ENCODE measurements around the gene BNC2.

Gene BNC2

DNA sequence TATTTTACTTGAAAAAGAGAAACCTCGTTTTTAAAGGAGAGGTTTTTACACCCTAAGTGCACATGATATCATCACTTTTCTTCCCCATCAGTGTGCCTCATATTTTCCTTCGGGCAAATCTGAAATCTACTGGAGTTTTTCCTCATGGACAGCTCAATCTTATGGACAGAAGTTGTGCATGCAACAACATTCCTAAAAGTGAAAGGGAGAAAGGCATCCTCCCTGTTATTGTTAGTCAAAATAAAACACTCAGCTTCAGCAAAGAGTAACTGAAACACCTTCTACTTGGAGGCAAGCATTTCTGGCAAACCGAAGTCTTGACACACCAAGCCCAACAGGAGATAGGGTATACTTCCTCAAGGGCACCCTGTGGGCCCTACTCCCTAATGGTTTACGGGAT lies 217.9 kb downstream of the BNC2 start:
- Mint-ChIP-seq H3K9me3 (ENCODE audit: low read depth) (no peaks in the 10 kb centered on the region), H3K27ac (no peak overlapping the region), H3K27me3 (no peaks in the 10 kb centered on the region), H3K4me3 (no peak overlapping the region), H3K4me1 (ENCODE audit: low read depth) (no peaks in the 10 kb centered on the region), H3K36me3 (no peaks in the 10 kb centered on the region)

DNA sequence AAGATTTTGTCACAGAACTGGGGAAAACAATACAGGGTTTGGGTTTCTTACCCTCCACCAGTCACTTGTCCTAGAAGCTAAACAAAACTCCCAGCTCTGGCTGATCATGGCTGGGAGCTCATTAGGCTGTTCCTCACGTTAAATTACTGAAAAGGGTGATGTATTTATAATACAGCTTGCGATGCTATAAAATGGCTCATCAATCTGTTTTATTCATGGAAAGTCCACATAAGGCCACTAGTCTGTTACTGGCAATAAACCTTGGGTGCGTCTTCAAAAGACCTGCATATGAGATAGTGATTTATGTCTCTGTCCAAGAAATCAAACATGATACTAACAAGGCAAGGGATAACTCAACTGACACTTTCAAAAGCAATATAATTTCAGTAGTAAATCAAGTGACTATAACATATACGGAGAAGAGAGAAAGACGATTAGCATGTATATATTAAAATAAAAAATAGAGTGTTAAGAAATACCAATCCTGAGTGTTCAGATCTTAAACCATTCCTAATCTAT lies 219.0 kb downstream of the BNC2 start:
- H3K4me3 Mint-ChIP-seq: no peak overlapping the region

DNA sequence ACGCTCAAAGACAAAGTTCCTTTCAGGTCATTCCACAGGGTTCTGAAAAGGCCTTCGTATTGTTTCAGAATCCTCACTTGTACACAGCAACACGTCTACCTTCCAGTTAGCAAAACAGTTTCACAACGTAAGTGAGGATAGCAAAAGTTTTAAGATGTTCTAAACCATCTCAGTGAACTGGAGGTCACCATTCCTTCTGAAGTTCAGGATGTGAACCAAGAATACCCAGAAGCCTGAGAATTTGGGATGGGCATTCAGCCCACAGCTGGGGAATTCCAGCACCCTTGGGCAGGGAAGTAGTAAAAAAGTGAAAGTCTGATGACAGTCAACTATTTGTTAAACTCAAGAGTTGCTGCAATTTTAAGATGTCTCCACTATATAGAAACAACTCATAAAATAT lies 224.5 kb downstream of the BNC2 start:
- Mint-ChIP-seq H3K36me3 (no peaks in the 10 kb centered on the region), H3K4me3 (no peak overlapping the region), H3K9me3 (ENCODE audit: low read depth) (no peaks in the 10 kb centered on the region), H3K27me3 (no peaks in the 10 kb centered on the region), H3K4me1 (ENCODE audit: low read depth) (no peaks in the 10 kb centered on the region), H3K27ac (no peak overlapping the region)

More for the DNA sequence above, 219.0 kb downstream of the BNC2 start:
- no peaks in the 10 kb centered on the region for H3K27me3 Mint-ChIP-seq
- no peaks in the 10 kb centered on the region for H3K4me1 Mint-ChIP-seq (ENCODE audit: low read depth)
- no peaks in the 10 kb centered on the region for H3K9me3 Mint-ChIP-seq (ENCODE audit: low read depth)
- H3K27ac Mint-ChIP-seq: no peak overlapping the region
- H3K36me3 Mint-ChIP-seq: no peaks in the 10 kb centered on the region

DNA sequence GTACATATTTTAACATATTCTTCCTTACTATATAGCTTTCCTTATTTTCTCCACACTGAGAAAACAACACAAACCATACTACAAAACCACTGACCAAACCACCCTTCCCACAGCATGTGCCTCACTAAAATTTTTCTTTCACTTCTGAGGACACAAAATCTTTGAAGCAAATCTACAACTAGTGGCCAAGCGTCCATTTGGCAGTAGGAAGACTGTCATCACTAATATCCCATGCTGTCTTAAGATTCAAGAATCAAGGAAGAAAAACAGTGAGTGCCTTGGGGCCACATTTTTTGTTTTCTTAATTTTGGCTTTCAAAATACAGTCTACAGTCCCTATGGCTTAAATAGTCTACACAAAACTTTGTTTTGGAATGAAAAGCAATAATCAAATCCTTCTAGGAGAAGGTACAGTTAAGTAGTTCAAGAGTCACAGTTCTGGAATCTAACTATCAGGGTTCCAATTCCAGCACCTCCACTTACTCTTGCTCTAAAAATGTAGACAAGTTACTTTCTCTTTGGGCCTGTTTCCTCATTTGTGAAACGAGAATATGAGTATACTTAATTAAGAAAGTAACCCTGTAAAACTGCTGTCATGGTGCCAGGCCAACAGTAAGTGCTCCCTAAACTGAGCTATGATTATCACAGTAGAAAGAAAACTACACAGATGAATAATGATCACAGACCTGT lies 227.9 kb downstream of the BNC2 start:
- Mint-ChIP-seq H3K27me3 (peaks cover 3% of the 10 kb centered on the region), H3K9me3 (ENCODE audit: low read depth) (no peaks in the 10 kb centered on the region), H3K4me1 (ENCODE audit: low read depth) (no peaks in the 10 kb centered on the region), H3K4me3 (no peak overlapping the region), H3K27ac (no peak overlapping the region), H3K36me3 (no peaks in the 10 kb centered on the region)

DNA sequence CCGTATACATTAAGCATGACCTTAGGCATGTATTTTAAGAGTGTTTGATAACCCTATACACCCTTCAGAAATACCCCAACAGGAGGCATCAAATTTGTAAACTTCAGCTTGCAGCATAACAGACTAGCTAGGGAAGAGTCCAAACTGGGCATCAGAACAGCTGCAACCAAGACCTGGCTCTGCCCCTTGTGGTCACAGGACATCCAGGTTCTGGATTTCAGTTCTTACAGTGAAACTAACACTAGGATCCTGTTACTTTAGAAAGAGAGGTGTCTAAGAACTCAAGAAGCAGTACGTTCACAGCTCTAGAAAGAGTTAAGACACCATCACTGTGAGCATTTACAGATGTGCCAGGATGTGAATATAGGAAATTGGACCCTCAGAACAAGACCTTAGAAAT lies 229.8 kb downstream of the BNC2 start:
- no peak overlapping the region for H3K27ac Mint-ChIP-seq
- no peaks in the 10 kb centered on the region for H3K36me3 Mint-ChIP-seq
- no peaks in the 10 kb centered on the region for H3K9me3 Mint-ChIP-seq (ENCODE audit: low read depth)
- no peaks in the 10 kb centered on the region for H3K4me1 Mint-ChIP-seq (ENCODE audit: low read depth)
- H3K27me3 Mint-ChIP-seq: peaks cover 3% of the 10 kb centered on the region
- no peak overlapping the region for H3K4me3 Mint-ChIP-seq

DNA sequence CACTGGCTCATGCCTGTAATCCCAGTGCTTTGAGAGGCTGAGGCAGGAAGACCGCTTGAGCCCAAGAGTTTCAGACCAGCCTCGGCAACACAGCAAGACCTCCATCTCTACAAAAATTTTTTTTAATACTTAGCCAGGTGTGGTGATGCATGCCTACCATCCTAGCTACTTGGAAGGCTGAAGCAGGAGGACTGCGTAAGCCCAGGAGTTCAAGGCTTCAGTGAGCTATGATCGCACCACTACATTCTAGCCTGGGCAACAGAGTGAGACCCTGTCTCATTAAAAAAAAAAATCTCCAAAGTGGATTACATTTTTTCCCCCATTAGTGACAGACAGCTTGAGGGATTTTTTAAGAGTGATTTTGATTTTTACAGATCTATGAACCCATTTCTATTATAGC lies 230.8 kb downstream of the BNC2 start:
- no peaks in the 10 kb centered on the region for H3K9me3 Mint-ChIP-seq (ENCODE audit: low read depth)
- no peak overlapping the region for H3K4me3 Mint-ChIP-seq
- peaks cover 3% of the 10 kb centered on the region for H3K27me3 Mint-ChIP-seq
- H3K4me1 Mint-ChIP-seq (ENCODE audit: low read depth): no peaks in the 10 kb centered on the region
- no peaks in the 10 kb centered on the region for H3K36me3 Mint-ChIP-seq
- H3K27ac Mint-ChIP-seq: no peak overlapping the region

DNA sequence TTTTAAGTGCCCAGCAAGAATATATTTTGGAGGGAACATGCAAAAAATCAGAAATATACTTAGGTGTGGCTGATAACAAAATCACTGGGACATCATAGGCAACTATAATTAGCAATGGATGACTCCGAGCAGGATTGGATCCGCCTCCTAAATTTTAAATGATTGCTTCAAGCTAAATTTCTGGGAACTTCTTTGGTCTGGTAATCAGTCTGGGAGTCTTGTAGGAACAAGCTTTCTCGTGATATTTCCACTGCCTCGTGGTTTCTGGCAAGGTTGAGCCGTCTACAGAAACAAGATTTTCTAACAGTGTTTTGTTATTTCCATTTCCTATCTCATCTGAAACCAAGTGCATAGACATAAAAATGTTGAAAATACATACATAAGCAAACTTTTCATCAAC lies 232.6 kb downstream of the BNC2 start:
- no peaks in the 10 kb centered on the region for H3K4me1 Mint-ChIP-seq (ENCODE audit: low read depth)
- H3K4me3 Mint-ChIP-seq: no peak overlapping the region
- peaks cover 3% of the 10 kb centered on the region for H3K27me3 Mint-ChIP-seq
- no peaks in the 10 kb centered on the region for H3K9me3 Mint-ChIP-seq (ENCODE audit: low read depth)
- no peak overlapping the region for H3K27ac Mint-ChIP-seq
- no peaks in the 10 kb centered on the region for H3K36me3 Mint-ChIP-seq

DNA sequence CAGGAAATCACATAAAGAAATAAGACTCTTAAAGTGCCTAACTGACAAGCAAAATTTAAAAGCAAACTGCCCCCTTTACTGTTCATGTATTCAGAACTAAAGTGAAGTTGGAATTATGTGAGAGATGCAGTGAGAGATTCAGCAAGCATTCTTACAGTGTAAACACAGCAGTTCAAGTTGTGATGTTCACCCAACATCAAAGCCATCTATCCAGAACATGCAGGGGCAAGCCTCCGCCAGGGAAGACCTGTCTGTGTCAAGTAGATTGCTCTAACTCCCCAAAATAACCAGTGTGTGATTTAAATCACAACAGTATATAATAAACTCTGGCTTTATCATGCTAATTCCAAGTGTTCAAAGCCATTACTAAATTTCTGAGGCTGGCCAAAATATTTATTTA lies 233.3 kb downstream of the BNC2 start:
- Mint-ChIP-seq H3K4me3 (no peak overlapping the region), H3K4me1 (ENCODE audit: low read depth) (no peaks in the 10 kb centered on the region), H3K27ac (no peak overlapping the region), H3K27me3 (peaks cover 3% of the 10 kb centered on the region), H3K9me3 (ENCODE audit: low read depth) (no peaks in the 10 kb centered on the region), H3K36me3 (no peaks in the 10 kb centered on the region)

DNA sequence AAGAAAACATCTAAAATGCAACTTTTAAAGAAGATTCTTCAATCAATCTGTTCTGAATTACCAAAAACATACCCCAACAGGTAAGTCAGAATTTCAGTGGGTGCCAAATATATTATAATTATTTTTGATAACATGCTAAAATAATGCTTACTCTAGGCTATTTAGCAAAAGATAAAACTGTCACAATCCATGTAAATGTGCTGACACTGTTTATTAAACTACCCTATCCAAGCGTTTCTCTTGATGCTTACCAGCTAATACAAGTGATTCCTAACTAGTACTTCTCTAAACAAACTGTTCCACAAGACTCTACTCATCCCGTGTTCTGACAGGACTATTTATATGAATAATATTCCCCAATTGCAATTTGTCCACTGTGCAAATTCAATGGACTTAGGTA lies 236.7 kb downstream of the BNC2 start:
- no peaks in the 10 kb centered on the region for H3K4me1 Mint-ChIP-seq (ENCODE audit: low read depth)
- no peak overlapping the region for H3K4me3 Mint-ChIP-seq
- H3K27ac Mint-ChIP-seq: no peak overlapping the region
- no peaks in the 10 kb centered on the region for H3K36me3 Mint-ChIP-seq
- H3K9me3 Mint-ChIP-seq (ENCODE audit: low read depth): no peaks in the 10 kb centered on the region
- H3K27me3 Mint-ChIP-seq: peaks cover 2% of the 10 kb centered on the region

DNA sequence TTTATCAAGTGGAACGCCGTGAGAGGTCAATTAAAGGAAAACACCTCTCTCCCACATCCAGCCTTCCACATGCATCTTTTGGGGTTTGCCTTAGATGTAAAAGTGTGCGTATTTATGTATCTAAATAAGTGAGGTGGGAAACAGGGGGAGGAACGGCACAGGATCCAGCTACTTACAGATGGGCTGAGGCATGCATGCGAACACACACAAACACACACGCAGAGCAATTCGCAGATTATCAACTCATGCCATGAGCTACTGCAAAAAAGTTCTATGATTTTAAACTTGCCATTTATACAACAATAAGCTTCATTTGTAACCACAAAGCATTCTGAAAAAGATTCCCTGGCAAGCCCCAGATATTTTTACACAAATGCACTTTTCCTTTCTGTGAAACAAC lies 242.1 kb downstream of the BNC2 start:
- no peaks in the 10 kb centered on the region for H3K9me3 Mint-ChIP-seq (ENCODE audit: low read depth)
- no peaks in the 10 kb centered on the region for H3K4me1 Mint-ChIP-seq (ENCODE audit: low read depth)
- H3K4me3 Mint-ChIP-seq: no peak overlapping the region
- peaks cover 3% of the 10 kb centered on the region for H3K27me3 Mint-ChIP-seq
- H3K36me3 Mint-ChIP-seq: no peaks in the 10 kb centered on the region
- H3K27ac Mint-ChIP-seq: no peak overlapping the region

DNA sequence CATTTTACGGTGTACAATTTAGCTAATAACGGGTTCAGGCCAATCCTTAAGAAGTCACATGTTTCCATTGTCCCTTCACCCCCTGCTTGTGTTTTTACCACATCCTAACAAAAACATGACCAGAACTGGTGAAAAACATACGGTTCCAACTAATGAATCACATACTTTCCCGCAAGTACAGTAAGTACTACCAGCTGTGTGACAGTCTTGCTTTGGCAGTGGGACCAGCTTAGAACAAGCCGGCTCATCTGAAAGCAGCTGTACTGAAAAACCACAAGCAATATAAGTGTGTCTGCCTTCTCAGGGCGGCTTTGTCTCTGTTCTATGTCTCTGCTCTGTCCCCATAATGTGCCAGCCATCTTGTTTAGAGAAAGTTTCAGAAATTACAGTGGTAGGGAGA lies 242.5 kb downstream of the BNC2 start:
- Mint-ChIP-seq H3K4me3 (no peak overlapping the region), H3K9me3 (ENCODE audit: low read depth) (no peaks in the 10 kb centered on the region), H3K36me3 (no peaks in the 10 kb centered on the region), H3K27me3 (peaks cover 5% of the 10 kb centered on the region), H3K27ac (no peak overlapping the region), H3K4me1 (ENCODE audit: low read depth) (no peaks in the 10 kb centered on the region)

DNA sequence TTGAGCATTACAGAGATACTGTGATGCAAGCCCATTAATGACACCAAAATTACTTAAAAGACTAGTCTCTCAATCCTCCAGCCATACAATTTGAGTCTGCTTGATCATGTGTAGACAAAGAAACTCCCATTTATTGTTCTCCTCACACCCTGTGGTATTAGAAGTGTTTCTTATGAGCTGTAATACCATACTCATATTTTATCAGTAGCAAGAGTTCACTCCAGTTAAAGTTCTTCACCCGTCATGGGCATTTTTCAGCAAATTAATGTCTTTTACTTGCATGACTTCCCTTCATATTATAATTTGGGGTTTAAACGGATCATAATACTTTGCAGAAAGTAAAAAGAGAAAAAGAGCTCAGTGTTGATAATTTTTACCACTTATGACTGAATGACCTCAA lies 242.9 kb downstream of the BNC2 start:
- H3K27me3 Mint-ChIP-seq: peaks cover 5% of the 10 kb centered on the region
- H3K27ac Mint-ChIP-seq: no peak overlapping the region
- no peaks in the 10 kb centered on the region for H3K36me3 Mint-ChIP-seq
- no peaks in the 10 kb centered on the region for H3K9me3 Mint-ChIP-seq (ENCODE audit: low read depth)
- H3K4me3 Mint-ChIP-seq: no peak overlapping the region
- H3K4me1 Mint-ChIP-seq (ENCODE audit: low read depth): no peaks in the 10 kb centered on the region

DNA sequence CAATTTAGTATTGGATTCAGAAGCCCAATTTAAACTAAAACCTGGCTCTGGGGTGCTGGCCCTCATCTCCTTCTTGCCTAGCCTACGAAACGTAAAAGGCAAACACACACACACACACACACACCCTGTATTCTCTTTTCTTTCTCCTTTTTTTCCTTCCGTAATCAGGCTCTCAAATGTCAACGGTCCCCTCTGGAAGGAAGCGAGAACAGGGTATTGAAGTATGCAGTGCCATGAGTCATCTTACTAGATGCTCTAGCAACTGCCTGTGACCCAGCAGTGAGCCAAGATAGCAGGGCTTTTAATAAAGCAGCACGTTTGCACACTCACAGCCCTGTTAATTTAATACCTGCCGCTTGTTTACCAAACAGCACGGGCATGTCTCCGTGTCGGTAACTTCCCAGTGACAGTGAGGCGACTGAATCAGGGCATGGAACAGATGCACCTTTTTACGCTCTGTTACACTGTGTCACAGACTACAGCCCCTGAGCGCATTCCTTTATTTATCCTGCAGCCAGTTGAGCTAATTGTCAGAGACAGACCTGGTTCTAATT lies 243.8 kb downstream of the BNC2 start:
- H3K4me1 Mint-ChIP-seq (ENCODE audit: low read depth): no peaks in the 10 kb centered on the region
- H3K36me3 Mint-ChIP-seq: no peaks in the 10 kb centered on the region
- H3K9me3 Mint-ChIP-seq (ENCODE audit: low read depth): no peaks in the 10 kb centered on the region
- H3K4me3 Mint-ChIP-seq: no peak overlapping the region
- peaks cover 5% of the 10 kb centered on the region for H3K27me3 Mint-ChIP-seq
- no peak overlapping the region for H3K27ac Mint-ChIP-seq

DNA sequence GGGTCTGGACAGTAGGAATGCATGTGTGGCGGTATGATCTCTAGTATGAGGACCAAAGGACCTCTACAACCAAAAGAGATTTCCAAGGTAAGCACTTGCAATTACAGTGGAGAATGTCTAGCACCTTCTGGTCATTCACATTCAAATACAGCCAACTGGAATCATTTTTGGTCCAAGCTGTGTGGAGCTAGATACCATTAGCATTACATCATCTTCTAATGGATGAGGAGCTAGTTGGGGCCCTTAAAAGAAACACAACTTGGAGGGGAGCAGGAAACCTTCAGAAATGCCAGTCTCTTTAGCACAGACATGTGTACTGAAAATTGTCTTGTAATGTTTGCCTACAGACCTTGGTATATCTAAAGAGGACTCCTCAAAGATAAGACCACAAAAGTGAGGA lies 244.7 kb downstream of the BNC2 start:
- Mint-ChIP-seq H3K9me3 (ENCODE audit: low read depth) (no peaks in the 10 kb centered on the region), H3K4me1 (ENCODE audit: low read depth) (no peaks in the 10 kb centered on the region), H3K36me3 (no peaks in the 10 kb centered on the region), H3K4me3 (no peak overlapping the region), H3K27ac (no peak overlapping the region), H3K27me3 (peaks cover 5% of the 10 kb centered on the region)

DNA sequence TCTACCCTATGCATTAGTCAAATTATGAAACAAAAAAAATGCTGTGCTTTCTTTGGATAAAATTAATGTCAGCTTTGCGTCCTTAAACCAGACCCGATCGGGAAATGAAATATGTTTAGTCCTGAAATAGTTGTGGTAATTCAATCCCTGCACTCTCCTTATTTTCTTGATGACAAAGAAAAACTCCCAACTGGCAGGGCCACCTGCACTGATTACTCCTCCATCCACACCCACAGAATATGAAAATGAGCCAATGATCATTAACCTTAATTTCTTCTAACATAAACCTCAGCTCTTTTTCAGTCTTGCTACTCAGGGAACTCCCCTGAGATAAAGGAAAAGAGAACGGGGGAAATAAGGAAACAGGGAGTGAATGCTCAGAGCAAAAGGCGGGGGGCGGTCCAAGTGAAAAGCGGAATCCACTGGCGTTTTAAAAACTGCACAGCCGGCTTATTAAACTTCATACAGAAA lies 245.3 kb downstream of the BNC2 start:
- no peak overlapping the region for H3K4me3 Mint-ChIP-seq
- H3K27ac Mint-ChIP-seq: no peak overlapping the region
- peaks cover 5% of the 10 kb centered on the region for H3K27me3 Mint-ChIP-seq
- H3K9me3 Mint-ChIP-seq (ENCODE audit: low read depth): no peaks in the 10 kb centered on the region
- H3K4me1 Mint-ChIP-seq (ENCODE audit: low read depth): no peaks in the 10 kb centered on the region
- H3K36me3 Mint-ChIP-seq: no peaks in the 10 kb centered on the region

DNA sequence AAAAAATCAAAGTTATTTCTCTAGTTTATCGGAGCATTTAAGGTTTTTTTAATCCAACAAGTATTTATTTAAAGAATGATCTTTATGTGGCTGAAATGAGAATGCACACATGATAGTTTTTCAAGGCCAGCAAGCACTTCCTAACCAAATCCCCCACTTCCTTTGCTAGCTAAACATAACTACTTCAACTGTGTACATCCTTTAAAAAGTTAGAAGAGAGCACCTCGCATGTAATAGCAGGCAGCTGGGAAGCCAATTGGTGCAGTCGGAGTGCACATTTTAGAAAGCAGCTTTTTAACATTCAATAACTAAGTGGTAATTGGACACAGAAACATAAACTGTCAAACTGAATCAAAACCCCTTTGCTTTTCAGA lies 245.7 kb downstream of the BNC2 start:
- Mint-ChIP-seq H3K4me1 (ENCODE audit: low read depth) (no peaks in the 10 kb centered on the region), H3K36me3 (no peaks in the 10 kb centered on the region), H3K27ac (no peak overlapping the region), H3K4me3 (no peak overlapping the region), H3K27me3 (peaks cover 5% of the 10 kb centered on the region), H3K9me3 (ENCODE audit: low read depth) (no peaks in the 10 kb centered on the region)
